GM12801 (cell line): Measurements from ENCODE around the gene SYTL3.

Experiments used
- TF ChIP-seq, protein P1 (sequence below): IDR thresholded peaks from one replicate; pipeline ENCODE4 v1.5.1; 2011; ENCODE audit warnings: control low read depth; ENCODE audit not compliant: insufficient read length; ENCODE audit errors: extremely low read depth

SYTL3 gene

DNA sequence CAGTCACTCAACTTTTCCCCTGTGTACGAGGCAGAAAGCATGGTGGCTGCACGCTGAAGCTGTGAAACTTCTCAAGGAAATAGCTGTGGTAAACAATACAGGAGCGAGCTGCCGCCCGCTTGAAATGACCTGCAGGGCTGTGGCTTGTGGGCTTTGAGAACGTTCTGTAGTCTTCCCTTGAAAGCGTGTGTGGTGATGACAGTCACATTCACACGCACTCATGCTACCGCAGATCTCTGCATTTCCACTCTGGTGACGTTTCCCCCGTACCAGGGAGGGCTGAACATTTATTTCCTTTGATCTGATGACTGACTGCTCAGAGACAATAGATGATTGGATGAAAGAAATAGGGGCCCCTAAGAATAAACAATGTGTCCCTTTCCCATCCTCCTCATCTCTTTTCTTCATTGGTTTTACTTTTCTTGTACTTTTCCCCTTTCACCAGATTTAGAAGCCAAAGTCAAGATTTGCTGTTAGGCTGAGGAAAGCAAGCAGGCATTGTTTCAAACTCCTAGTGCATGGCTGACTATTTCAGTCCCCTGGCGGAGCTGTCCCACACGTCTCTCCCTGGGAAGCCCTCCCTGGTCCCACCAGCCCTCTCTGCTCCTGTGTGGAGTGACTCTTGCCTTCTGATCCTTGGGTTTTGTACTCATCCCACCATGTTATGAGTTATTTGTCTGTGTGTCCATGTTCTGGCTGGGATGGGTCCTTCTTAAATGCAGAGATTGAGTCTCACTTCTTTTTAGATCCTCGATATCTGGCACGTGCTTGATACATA is 3.9 kb downstream of the SYTL3 start:
- TF ChIP-seq, protein P1, sequence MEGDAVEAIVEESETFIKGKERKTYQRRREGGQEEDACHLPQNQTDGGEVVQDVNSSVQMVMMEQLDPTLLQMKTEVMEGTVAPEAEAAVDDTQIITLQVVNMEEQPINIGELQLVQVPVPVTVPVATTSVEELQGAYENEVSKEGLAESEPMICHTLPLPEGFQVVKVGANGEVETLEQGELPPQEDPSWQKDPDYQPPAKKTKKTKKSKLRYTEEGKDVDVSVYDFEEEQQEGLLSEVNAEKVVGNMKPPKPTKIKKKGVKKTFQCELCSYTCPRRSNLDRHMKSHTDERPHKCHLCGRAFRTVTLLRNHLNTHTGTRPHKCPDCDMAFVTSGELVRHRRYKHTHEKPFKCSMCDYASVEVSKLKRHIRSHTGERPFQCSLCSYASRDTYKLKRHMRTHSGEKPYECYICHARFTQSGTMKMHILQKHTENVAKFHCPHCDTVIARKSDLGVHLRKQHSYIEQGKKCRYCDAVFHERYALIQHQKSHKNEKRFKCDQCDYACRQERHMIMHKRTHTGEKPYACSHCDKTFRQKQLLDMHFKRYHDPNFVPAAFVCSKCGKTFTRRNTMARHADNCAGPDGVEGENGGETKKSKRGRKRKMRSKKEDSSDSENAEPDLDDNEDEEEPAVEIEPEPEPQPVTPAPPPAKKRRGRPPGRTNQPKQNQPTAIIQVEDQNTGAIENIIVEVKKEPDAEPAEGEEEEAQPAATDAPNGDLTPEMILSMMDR = no peak

DNA sequence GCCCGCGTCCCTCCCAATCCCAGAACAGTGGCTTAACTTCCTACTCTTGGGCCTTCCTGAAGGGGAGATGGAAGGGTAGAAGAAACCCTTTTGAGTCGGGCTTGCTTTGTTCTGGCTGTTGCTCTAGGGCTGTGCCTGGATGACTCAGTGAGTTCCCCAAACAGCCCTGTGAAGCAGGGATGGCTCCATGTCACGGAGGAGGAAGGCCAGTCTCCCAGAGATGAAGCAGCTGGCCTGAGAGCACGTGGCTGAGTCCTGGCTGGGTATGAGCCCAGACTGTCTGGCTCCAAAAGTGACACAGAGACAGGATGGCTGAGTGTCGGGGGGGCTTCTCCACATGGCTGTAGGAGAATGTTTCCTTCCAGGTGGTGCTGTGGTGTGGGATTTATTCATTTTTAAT is 4.6 kb downstream of the SYTL3 start:
- TF ChIP-seq, protein P1 = no peak

DNA sequence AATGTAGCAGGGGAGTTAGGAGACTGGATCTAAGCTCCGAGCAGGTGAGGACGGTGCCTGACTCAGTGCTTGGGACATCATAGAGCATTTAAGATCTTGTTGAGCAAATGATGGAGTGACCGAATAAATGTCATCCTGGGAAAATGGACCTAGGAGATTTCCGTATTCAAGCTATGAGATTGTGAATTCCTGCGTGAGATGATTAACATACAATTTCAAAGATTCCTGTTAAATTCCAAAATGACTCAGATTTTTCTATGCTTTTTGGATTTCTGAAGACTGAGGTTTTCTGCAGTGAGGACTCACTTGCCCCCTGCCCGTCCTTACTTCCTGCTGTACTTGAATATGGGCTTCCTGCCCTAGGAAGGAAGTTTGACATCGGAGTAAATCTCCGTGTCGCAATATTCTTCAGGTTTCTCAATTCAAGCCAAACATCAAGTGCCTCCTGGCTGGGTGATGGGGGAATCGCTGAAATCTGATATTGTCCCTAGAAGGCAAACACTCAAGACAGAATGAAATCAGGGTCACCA is 5.2 kb downstream of the SYTL3 start:
- TF ChIP-seq, protein P1 = no peak

DNA sequence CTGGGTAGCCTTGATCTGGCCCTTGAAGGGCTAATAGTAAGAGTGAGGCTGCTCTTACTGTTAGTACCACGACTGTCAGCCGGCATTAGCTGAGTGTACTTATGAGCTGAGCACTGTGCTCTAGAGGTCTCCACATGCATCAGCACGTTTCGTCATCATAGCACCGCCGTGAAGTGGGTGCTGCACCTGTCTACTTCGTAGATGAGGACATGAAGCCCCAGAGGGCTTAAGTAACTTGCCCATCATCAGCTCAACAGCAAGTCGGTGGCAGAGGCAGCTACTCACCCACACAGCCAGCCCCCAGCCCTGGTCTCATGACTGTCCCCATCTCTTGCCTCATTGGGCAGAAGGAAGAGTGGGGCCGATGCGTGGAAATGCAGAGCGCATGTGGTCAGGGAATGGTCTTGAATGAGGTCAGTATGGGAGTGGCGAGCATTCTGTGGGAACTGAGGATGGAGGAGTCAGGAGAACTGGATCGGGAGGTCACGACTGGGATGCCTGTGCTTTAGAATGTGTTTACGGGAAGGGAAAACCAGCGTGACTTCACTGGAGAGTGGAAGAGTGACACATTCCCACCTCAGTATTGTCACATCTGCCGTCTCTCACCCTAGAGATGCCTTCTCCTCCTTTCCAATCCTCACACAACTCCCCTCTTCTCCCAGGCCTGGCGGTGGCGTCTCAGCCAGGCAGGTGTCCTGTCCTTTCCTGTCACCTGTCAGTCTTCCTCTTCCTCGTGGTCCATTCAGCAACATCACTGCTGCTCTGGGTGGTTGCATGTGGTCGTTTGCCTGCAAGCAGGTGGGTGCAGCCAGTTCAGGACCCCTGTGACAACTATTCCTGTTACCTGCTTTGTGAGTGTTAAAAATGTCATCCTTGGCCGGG is 6.0 kb downstream of the SYTL3 start:
- TF ChIP-seq, protein P1 = no peak

DNA sequence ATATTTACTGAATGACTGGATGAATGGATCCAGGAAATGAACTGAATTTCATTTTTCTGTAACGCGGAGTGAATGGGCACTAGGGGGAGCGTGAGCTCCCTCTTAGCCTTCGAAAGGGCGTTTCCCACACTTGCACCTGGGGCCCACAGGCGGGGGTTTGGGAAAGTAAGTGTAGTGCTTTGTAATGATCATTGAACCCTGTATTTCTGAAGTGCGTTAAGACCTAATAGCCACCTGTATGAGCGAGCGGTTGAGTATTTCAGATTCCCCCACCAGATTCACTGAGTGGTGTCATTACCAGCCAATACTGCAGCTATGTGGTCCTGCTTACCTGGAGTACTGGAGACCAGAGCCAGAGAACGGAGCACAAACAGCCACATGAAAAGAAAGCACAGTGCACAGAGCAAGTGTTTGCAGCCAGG is 10.5 kb downstream of the SYTL3 start:
- TF ChIP-seq, protein P1 = no peak

DNA sequence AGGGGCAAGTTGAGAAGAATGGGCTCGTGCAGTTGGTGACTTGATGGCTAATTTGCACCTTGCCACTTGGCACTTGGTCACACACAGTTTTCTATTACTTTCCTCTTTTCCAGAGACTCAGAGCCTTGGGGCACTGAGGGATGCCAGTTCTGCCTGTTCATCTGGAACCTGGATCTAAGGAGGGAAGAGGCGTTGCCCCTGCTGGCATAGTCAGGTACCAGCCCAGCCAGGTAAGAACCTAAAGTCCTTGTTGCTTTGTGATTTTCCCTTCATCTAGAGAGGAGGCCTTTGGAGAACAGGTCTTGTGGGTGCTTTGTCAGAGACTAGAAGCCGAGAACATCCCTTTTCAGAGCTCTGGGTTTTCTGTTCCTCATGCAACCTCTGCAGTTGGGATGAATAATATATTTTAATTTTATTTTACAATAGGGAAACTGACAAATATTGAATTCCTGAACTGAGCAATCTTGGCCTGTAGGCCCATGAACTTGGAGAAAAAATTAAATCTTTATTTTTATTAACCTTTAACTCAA is 11.4 kb downstream of the SYTL3 start:
- TF ChIP-seq, protein P1 = no peak

DNA sequence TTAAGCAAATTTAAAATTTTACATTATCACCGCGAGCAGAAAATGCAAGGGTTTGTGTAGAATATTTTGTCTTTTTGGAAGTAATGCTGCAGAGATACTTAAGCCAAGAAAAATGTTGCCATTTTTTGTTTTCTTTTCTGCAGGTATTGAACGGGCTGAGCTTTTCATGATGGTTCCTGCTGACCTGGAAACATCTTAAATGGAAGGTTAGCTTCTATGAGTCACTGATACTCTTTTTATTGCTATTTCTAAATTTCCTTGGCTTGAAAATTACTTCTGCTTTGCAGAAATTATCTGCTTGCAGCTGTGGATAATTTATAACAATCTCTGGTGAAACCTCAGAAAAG is 12.7 kb downstream of the SYTL3 start:
- TF ChIP-seq, protein P1 = no peak
